A673 (cell line): Measurements from ENCODE around the gene PERP. TPM values are rescaled to one million over a fixed set of nuclear protein-coding genes. Genes with fewer than 3 reads are reported as not detected.

Source experiments
- BruUV-seq: library from RNA; stranded (reverse); fragments of 400-500 nt; replicated peaks from 2 replicates; lab custom pipeline; 2021; lab: Mats Ljungman, UMichigan
- CTCF ChIA-PET: fragments of 300-600 bp; sonication (Branson Sonifier 250); formaldehyde crosslinking; loops from one replicate; lab custom pipeline; 2022; ENCODE audit warnings: antibody characterized with exemption; lab: Charles Lee
- POLR2A ChIA-PET: fragments of 300-600 bp; sonication (Branson Sonifier 250); formaldehyde crosslinking; loops from one replicate; lab custom pipeline; 2022; ENCODE audit warnings: antibody characterized with exemption; ENCODE audit not compliant: low non-redundant PET; lab: Charles Lee
- DNase-seq: peaks from one replicate; pipeline ENCODE4 v3.0.0-alpha.2; 2015; ENCODE audit warnings: low spot score
- H3K27ac ChIP-seq: fragments of 200-600 bp; sonication (generic); 2 replicates; pipeline ENCODE4 v1.5.1; 2016; ENCODE audit warnings: mixed run types, low read depth, mild to moderate bottlenecking, mixed read lengths, antibody characterized with exemption, low read length; ENCODE audit not compliant: poor library complexity, severe bottlenecking
- H3K27me3 ChIP-seq: fragments of 200-600 bp; sonication (generic); replicated peaks from 2 replicates; pipeline ENCODE4 v1.6.1; 2017; ENCODE audit warnings: mixed run types, low read depth, mild to moderate bottlenecking, mixed read lengths, antibody characterized with exemption, low read length; ENCODE audit not compliant: insufficient read depth, poor library complexity
- H3K36me3 ChIP-seq: fragments of 200-600 bp; sonication (generic); 2 replicates; pipeline ENCODE4 v1.6.1; 2016; ENCODE audit warnings: mixed run types, mild to moderate bottlenecking, mixed read lengths, antibody characterized with exemption, low read length; ENCODE audit not compliant: insufficient read depth, poor library complexity, severe bottlenecking
- H3K4me1 ChIP-seq: fragments of 200-600 bp; sonication (generic); 2 replicates; pipeline ENCODE4 v1.6.1; 2017; ENCODE audit warnings: mixed run types, mild to moderate bottlenecking, mixed read lengths, antibody characterized with exemption, low read length; ENCODE audit not compliant: insufficient read depth, poor library complexity, severe bottlenecking
- H3K4me3 ChIP-seq: fragments of 200-600 bp; sonication (generic); 2 replicates; pipeline ENCODE4 v1.5.1; 2016; ENCODE audit warnings: low read depth, mixed run types, mild to moderate bottlenecking, mixed read lengths, low read length; ENCODE audit not compliant: poor library complexity, severe bottlenecking
- H3K9me3 ChIP-seq: fragments of 200-600 bp; sonication (generic); 2 replicates; pipeline ENCODE4 v1.6.1; 2016; ENCODE audit warnings: mixed run types, low read depth, mild to moderate bottlenecking, mixed read lengths, antibody characterized with exemption, low read length; ENCODE audit not compliant: poor library complexity, severe bottlenecking
- CTCF ChIP-seq: fragments of 300-800, 200-600 bp; sonication (generic); conservative IDR thresholded peaks from 2 replicates; pipeline ENCODE4 v1.5.1; 2017; ENCODE audit warnings: low read depth, mild to moderate bottlenecking, antibody characterized with exemption, low read length, moderate library complexity, mixed read lengths
- EZH2 ChIP-seq: fragments of 200-600 bp; sonication (generic); IDR thresholded peaks from 2 replicates; pipeline ENCODE4 v1.6.1; 2017; ENCODE audit warnings: borderline replicate concordance, low read depth, mild to moderate bottlenecking, mixed read lengths, antibody characterized with exemption, low read length; ENCODE audit not compliant: poor library complexity, severe bottlenecking
- intact Hi-C: fragments of 100-400 bp; cut with micrococcal nuclease; formaldehyde crosslinking; loops from one replicate; pipeline ENCODE4 v1.10.0; 2022; ENCODE audit not compliant: unreplicated experiment
- total RNA-seq: library from RNA; stranded (reverse); gene quantifications from 2 replicates; pipeline ENCODE4 v1.2.3, GENCODE V29; 2021

PERP gene
- total RNA-seq, 1 experiment from 2014 or later, result 0.71 TPM

- H3K4me3 ChIP-seq, result no peak overlapping the region
- no TSS peak for BruUV-seq
- H3K4me1 ChIP-seq, result no peaks in the 10 kb centered on the region
- no peaks in the 10 kb centered on the region for H3K9me3 ChIP-seq
- no peak overlapping the region for H3K27ac ChIP-seq
- intact Hi-C loops, result loop anchor here (1.0 to 5.0 kb wide), 2 partner anchors 104 to 399 kb away; no protein-coding TSS in a partner anchor
- CTCF ChIA-PET, result interaction anchor here (1.0 kb wide), 1 partner anchor 103 kb away, joined by 6 read pairs; no protein-coding TSS in a partner anchor
- TF ChIP-seq EZH2 (no peak), CTCF (no peak)
- DNase-seq, result no peak
- H3K27me3 ChIP-seq, result peaks cover 58% of the 10 kb centered on the region
- POLR2A ChIA-PET, result no interaction called here
- H3K36me3 ChIP-seq, result no peaks in the 10 kb centered on the region
Observed at GRCh38 chr6:138105880-138106664, 1.1 kb downstream of the PERP start.

GRCh38 chr6:138105446-138105845 is 1.8 kb downstream of the PERP start:
- Histone ChIP-seq H3K4me1 (no peaks in the 10 kb centered on the region), H3K27ac (no peak overlapping the region)

GRCh38 chr6:138104618-138105213 is 2.5 kb downstream of the PERP start:
- Histone ChIP-seq H3K4me1 (no peaks in the 10 kb centered on the region), H3K27me3 (peaks cover 58% of the 10 kb centered on the region), H3K27ac (no peak overlapping the region), H3K9me3 (no peaks in the 10 kb centered on the region), H3K4me3 (no peak overlapping the region), H3K36me3 (no peaks in the 10 kb centered on the region)
- TF ChIP-seq CTCF, result no peak
- TF ChIP-seq EZH2, result no peak
- CTCF ChIA-PET, result no interaction called here
- DNase-seq, result no peak
- POLR2A ChIA-PET, result no interaction called here
- no TSS peak for BruUV-seq
- intact Hi-C loops, result loop anchor here (5.0 kb wide), 1 partner anchor 397 kb away; no protein-coding TSS in a partner anchor

More at GRCh38 chr6:138105446-138105845, 1.8 kb downstream of the PERP start:
- TF ChIP-seq CTCF, result no peak
- no peak for TF ChIP-seq EZH2
- CTCF ChIA-PET, result no interaction called here
- POLR2A ChIA-PET, result no interaction called here
- Histone ChIP-seq H3K36me3 (no peaks in the 10 kb centered on the region), H3K27me3 (peaks cover 58% of the 10 kb centered on the region), H3K9me3 (no peaks in the 10 kb centered on the region), H3K4me3 (no peak overlapping the region)
- intact Hi-C loops, result loop anchor here (5.0 kb wide), 1 partner anchor 398 kb away; no protein-coding TSS in a partner anchor
- no peak for DNase-seq
- BruUV-seq, result no TSS peak
